Measurements from ENCODE around the gene DGKB. TPM values are rescaled to one million over a fixed set of nuclear protein-coding genes. Genes with fewer than 3 reads are reported as not detected.
"Not testable (repeated sequence)": the region's sequence is repeated elsewhere in the genome, so short reads cannot be mapped to it uniquely, and the experiment has no call there.

Gene DGKB
- total and polyA plus RNA-seq, 7 donors: 0.39 to 22.4 (median 11.3) TPM; not detected in 2

DNA sequence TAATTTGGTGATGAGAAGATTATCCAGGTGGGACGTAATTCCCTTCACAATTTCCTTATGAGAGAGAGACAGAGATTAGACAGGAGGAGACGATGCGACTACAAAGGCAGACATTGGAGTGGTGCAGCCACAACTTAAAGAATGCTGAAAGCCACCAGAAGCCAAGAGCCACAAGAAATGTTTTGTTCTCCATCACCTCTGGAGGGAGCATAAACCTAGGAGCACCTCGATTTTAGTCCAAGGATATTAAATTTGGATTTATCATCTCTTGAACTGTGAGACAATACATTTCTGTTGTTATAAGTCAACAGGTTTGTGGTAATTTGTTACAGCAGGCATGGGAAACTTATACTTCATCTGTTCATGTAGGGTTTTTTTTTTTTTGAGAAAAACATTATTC lies 418.9 kb downstream of the DGKB start:
- H3K4me1 ChIP-seq: no peaks in the 10 kb centered on the region
- WGBS, 2 donors: 68 to 90% methylated on average over 4 of the region's 4 CpGs
- H3K4me3 ChIP-seq: no peak overlapping the region
- DNase-seq: no peak
- H3K27me3 ChIP-seq: no peaks in the 10 kb centered on the region
- no peak for TF ChIP-seq CTCF (IDR thresholded peaks at IDR 0.05)
- TF ChIP-seq POLR2AphosphoS5 (IDR thresholded peaks at IDR 0.05): no peak
- no peak for TF ChIP-seq POLR2A (IDR thresholded peaks at IDR 0.05)
- TF ChIP-seq EP300 (IDR thresholded peaks at IDR 0.05): no peak
- intact Hi-C loops (cut with DNase I): no loop called here
- H3K27ac ChIP-seq: no peak overlapping the region
- no peaks in the 10 kb centered on the region for H3K36me3 ChIP-seq
- H3K9me3 ChIP-seq: no peaks in the 10 kb centered on the region

- H3K4me1 ChIP-seq: no peaks in the 10 kb centered on the region
- no peaks in the 10 kb centered on the region for H3K9me3 ChIP-seq
- TF ChIP-seq POLR2A (IDR thresholded peaks at IDR 0.05): no peak
- TF ChIP-seq POLR2AphosphoS5 (IDR thresholded peaks at IDR 0.05): no peak
- no peak for TF ChIP-seq CTCF (IDR thresholded peaks at IDR 0.05)
- H3K36me3 ChIP-seq: no peaks in the 10 kb centered on the region
- WGBS, 2 donors: 57 to 89% methylated on average over 1 of the region's 1 CpG
- intact Hi-C loops (cut with DNase I): no loop called here
- H3K27me3 ChIP-seq: no peaks in the 10 kb centered on the region
- no peak overlapping the region for H3K27ac ChIP-seq
- DNase-seq: no peak
- no peak overlapping the region for H3K4me3 ChIP-seq
These were observed 422.3 kb downstream of the DGKB start for GRCh38 chr7:14480281-14480680.

DNA sequence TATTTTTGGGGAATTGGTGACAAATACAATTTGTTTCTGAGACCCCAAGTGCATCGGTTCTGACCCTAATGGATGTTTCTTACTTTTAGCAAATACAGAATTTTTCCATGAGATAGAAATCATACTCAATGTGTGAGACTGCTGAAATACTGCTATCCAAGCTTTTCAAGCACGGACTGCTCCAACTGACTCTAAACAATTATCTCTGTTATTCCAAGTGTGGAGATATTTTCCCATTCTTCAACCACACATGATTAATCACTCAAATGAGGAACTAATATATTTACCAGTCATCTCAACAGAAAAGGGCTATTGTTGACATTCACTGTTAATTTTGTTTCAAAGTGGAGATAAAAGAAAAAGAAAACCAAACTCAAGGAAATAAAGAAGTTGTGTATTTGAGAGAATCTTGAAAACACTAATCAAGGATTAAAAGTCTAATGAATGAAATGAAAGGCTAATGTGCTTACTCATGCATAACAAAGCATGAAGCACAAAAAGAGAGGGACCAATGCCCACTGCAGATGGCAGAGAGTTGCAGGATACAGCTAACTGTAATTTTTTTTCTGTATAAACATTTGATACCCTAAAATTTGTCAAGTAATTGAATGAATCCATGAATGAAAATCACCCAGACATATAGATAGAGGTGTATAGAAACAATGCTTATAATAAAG lies 423.6 kb downstream of the DGKB start:
- Histone ChIP-seq H3K36me3 (no peaks in the 10 kb centered on the region), H3K27me3 (no peaks in the 10 kb centered on the region), H3K9me3 (no peaks in the 10 kb centered on the region), H3K4me1 (no peaks in the 10 kb centered on the region), H3K27ac (no peak overlapping the region), H3K4me3 (no peak overlapping the region)
- no peak for DNase-seq
- no peak for TF ChIP-seq POLR2A (IDR thresholded peaks at IDR 0.05)
- TF ChIP-seq CTCF (IDR thresholded peaks at IDR 0.05): no peak
- no peak for TF ChIP-seq EP300 (IDR thresholded peaks at IDR 0.05)
- no peak for TF ChIP-seq POLR2AphosphoS5 (IDR thresholded peaks at IDR 0.05)
- 81 to 82% methylated on average over 2 of the region's 2 CpGs for WGBS, 2 donors
- intact Hi-C loops (cut with DNase I): no loop called here

DNA sequence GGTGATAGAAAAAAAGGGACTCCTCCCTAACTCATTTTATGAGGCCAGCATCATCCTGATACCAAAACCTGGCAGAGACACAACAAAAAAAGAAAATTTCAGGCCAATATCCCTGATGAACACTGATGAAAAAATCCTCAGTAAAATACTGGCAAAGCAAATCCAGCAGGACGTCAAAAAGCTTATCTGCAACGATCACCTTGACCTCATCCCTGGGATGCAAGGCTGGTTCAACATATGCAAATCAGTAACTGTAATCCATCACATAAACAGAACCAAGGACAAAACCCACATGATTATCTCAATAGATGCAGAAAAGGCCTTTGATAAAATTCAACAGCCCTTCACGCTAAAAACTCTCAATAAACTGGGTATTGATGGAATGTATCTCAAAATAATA lies 440.8 kb downstream of the DGKB start:
- H3K4me3 ChIP-seq; H3K36me3 ChIP-seq; H3K27ac ChIP-seq; H3K9me3 ChIP-seq; intact Hi-C loops (cut with DNase I); DNase-seq; H3K27me3 ChIP-seq; H3K4me1 ChIP-seq: not testable (repeated sequence)
- WGBS, 2 donors: 58 to 59% methylated on average over 3 of the region's 3 CpGs

DNA sequence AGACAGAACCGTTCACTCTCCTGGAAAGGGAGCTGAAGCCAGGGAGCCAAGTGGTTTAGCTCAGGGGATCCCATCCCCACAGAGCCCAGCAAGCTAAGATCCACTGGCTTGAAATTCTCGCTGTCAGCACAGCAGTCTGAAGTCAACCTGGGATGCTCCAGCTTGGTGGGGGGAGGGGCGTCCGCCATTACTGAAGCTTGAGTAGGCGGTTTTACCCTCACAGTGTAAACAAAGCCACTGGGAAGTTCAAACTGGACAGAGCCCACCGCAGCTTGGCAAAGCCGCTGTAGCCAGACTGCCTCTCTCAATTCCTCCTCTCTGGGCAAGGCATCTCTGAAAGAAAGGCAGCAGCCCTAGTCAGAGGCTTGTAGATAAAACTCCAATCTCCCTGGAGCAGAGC lies 443.7 kb downstream of the DGKB start:
- intact Hi-C loops (cut with DNase I): loop anchor here (5.0 kb wide), 1 partner anchor 1182 kb away; no protein-coding TSS in a partner anchor
- 90 to 95% methylated on average over 7 of the region's 7 CpGs for WGBS, 2 donors
- H3K36me3 ChIP-seq, H3K4me3 ChIP-seq, H3K4me1 ChIP-seq, H3K27ac ChIP-seq, H3K9me3 ChIP-seq, DNase-seq, H3K27me3 ChIP-seq: not testable (repeated sequence)

Measured in sigmoid colon (tissue), 7 donors.